HEK293 (cell line): ENCODE results near the gene NCAN.

Experiments used
- ELK4 ChIP-seq: IDR thresholded peaks from 2 replicates; pipeline ENCODE4 v1.6.1; 2011; ENCODE audit warnings: mild to moderate bottlenecking, low read depth, low read length, borderline replicate concordance
- HIC1 ChIP-seq: fragments of 450-650 bp; formaldehyde crosslinking; IDR thresholded peaks from 2 replicates; pipeline ENCODE4 v1.5.1; 2016; ENCODE audit warnings: missing biosample characterization, missing genetic modification characterization
- IKZF3 ChIP-seq: fragments of 450-650 bp; IDR thresholded peaks from 2 replicates; pipeline ENCODE4 v1.5.0; 2018; ENCODE audit warnings: missing biosample characterization, mild to moderate bottlenecking, missing genetic modification characterization, moderate library complexity
- KLF1 ChIP-seq: fragments of 450-650 bp; formaldehyde crosslinking; IDR thresholded peaks from 2 replicates; pipeline ENCODE4 v1.5.1; 2016; ENCODE audit warnings: missing biosample characterization, missing genetic modification characterization
- KLF16 ChIP-seq: fragments of 450-650 bp; formaldehyde crosslinking; IDR thresholded peaks from 2 replicates; pipeline ENCODE4 v1.5.1; 2017; ENCODE audit warnings: missing biosample characterization, missing genetic modification characterization
- MEIS1 ChIP-seq: sonication (generic); formaldehyde crosslinking; IDR thresholded peaks from 2 replicates; pipeline ENCODE4 v1.8.1; 2022; ENCODE audit warnings: missing genetic modification reagents, mild to moderate bottlenecking, borderline replicate concordance
- OSR2 ChIP-seq: fragments of 450-650 bp; formaldehyde crosslinking; IDR thresholded peaks from 2 replicates; pipeline ENCODE4 v1.5.1; 2016; ENCODE audit warnings: missing biosample characterization, missing genetic modification characterization
- PRDM2 ChIP-seq: fragments of 450-650 bp; formaldehyde crosslinking; IDR thresholded peaks from 2 replicates; pipeline ENCODE4 v1.5.1; 2016; ENCODE audit warnings: missing biosample characterization, missing genetic modification characterization, borderline replicate concordance
- SCRT2 ChIP-seq: fragments of 450-650 bp; formaldehyde crosslinking; IDR thresholded peaks from 2 replicates; pipeline ENCODE4 v1.5.1; 2016; ENCODE audit warnings: missing biosample characterization, missing genetic modification characterization
- SP7 ChIP-seq: fragments of 450-650 bp; formaldehyde crosslinking; IDR thresholded peaks from 2 replicates; pipeline ENCODE4 v1.5.1; 2016; ENCODE audit warnings: missing biosample characterization, missing genetic modification characterization
- ZBTB17 ChIP-seq: fragments of 450-650 bp; formaldehyde crosslinking; IDR thresholded peaks from 2 replicates; pipeline ENCODE4 v1.5.1; 2016; ENCODE audit warnings: missing biosample characterization, missing genetic modification characterization
- ZBTB48 ChIP-seq: fragments of 450-650 bp; formaldehyde crosslinking; IDR thresholded peaks from 2 replicates; pipeline ENCODE4 v1.5.1; 2016; ENCODE audit warnings: missing biosample characterization, missing genetic modification characterization
- ZNF146 ChIP-seq: fragments of 450-650 bp; formaldehyde crosslinking; IDR thresholded peaks from 2 replicates; pipeline ENCODE4 v1.5.1; 2016; ENCODE audit warnings: missing biosample characterization, missing genetic modification characterization
- ZNF221 ChIP-seq: fragments of 450-650 bp; formaldehyde crosslinking; IDR thresholded peaks from 2 replicates; pipeline ENCODE4 v1.5.1; 2017; ENCODE audit warnings: missing biosample characterization, missing genetic modification characterization, borderline replicate concordance
- ZNF266 ChIP-seq: fragments of 450-650 bp; formaldehyde crosslinking; IDR thresholded peaks from 2 replicates; pipeline ENCODE4 v1.5.1; 2016; ENCODE audit warnings: missing biosample characterization, missing genetic modification characterization, low read depth
- ZNF274 ChIP-seq, 2 experiments: fragments of 200-500 bp in 1 of 2; fragments of 450-650 bp in 1 of 2; sonication (Bioruptor generic) in 1 of 2; formaldehyde crosslinking in 1 of 2; IDR thresholded peaks; 2 replicates each; pipeline versions ENCODE4 v1.5.1 to v1.6.1; 2014 to 2016; ENCODE audit warnings: borderline replicate concordance in 1 of 2, inconsistent platforms in 1 of 2, low read length in 1 of 2, missing biosample characterization in 1 of 2, missing genetic modification characterization in 1 of 2
- ZNF341 ChIP-seq: fragments of 450-650 bp; formaldehyde crosslinking; IDR thresholded peaks from 2 replicates; pipeline ENCODE4; 2016; ENCODE audit warnings: low read depth, missing biosample characterization, missing genetic modification characterization
- ZNF350 ChIP-seq: fragments of 450-650 bp; formaldehyde crosslinking; IDR thresholded peaks from 2 replicates; pipeline ENCODE4 v1.5.0; 2017; ENCODE audit warnings: missing biosample characterization, mild to moderate bottlenecking, missing genetic modification characterization
- ZNF426 ChIP-seq: fragments of 450-650 bp; formaldehyde crosslinking; IDR thresholded peaks from 2 replicates; pipeline ENCODE4 v1.5.1; 2017; ENCODE audit warnings: missing biosample characterization, missing genetic modification characterization, mild to moderate bottlenecking, inconsistent platforms, moderate library complexity
- ZNF433 ChIP-seq: fragments of 450-650 bp; formaldehyde crosslinking; IDR thresholded peaks from 2 replicates; pipeline ENCODE4 v1.5.1; 2016; ENCODE audit warnings: missing biosample characterization, missing genetic modification characterization, low read depth
- ZNF529 ChIP-seq: fragments of 450-650 bp; formaldehyde crosslinking; IDR thresholded peaks from 2 replicates; pipeline ENCODE4 v1.5.1; 2017; ENCODE audit warnings: missing genetic modification characterization, missing biosample characterization; ENCODE audit not compliant: insufficient replicate concordance
- ZNF571 ChIP-seq: fragments of 450-650 bp; formaldehyde crosslinking; IDR thresholded peaks from 2 replicates; pipeline ENCODE4 v1.5.0; 2017; ENCODE audit warnings: missing biosample characterization, missing genetic modification characterization
- ZNF747 ChIP-seq: fragments of 450-650 bp; formaldehyde crosslinking; IDR thresholded peaks from 2 replicates; pipeline ENCODE4 v1.5.1; 2016; ENCODE audit warnings: missing biosample characterization, missing genetic modification characterization
- ZNF776 ChIP-seq: fragments of 450-650 bp; formaldehyde crosslinking; IDR thresholded peaks from 2 replicates; pipeline ENCODE4 v1.5.0; 2017; ENCODE audit warnings: missing biosample characterization, missing genetic modification characterization, borderline replicate concordance
- ZNF830 ChIP-seq: fragments of 450-650 bp; IDR thresholded peaks from 2 replicates; pipeline ENCODE4 v1.5.0; 2018; ENCODE audit warnings: missing biosample characterization, missing genetic modification characterization, low read depth, mild to moderate bottlenecking, moderate library complexity
- ZNF837 ChIP-seq: fragments of 450-650 bp; formaldehyde crosslinking; IDR thresholded peaks from 2 replicates; pipeline ENCODE4 v1.5.1; 2016; ENCODE audit warnings: missing biosample characterization, missing genetic modification characterization
- TF ChIP-seq, protein P1 (sequence below): fragments of 450-650 bp; formaldehyde crosslinking; IDR thresholded peaks from 2 replicates; pipeline ENCODE4 v1.5.1; 2016; ENCODE audit warnings: missing biosample characterization, missing genetic modification characterization
- TF ChIP-seq, protein P2 (sequence below): fragments of 450-650 bp; formaldehyde crosslinking; optimal IDR thresholded peaks from 2 replicates; pipeline ENCODE3; 2016; ENCODE audit warnings: missing biosample characterization, mild to moderate bottlenecking, missing genetic modification characterization

Gene NCAN

DNA sequence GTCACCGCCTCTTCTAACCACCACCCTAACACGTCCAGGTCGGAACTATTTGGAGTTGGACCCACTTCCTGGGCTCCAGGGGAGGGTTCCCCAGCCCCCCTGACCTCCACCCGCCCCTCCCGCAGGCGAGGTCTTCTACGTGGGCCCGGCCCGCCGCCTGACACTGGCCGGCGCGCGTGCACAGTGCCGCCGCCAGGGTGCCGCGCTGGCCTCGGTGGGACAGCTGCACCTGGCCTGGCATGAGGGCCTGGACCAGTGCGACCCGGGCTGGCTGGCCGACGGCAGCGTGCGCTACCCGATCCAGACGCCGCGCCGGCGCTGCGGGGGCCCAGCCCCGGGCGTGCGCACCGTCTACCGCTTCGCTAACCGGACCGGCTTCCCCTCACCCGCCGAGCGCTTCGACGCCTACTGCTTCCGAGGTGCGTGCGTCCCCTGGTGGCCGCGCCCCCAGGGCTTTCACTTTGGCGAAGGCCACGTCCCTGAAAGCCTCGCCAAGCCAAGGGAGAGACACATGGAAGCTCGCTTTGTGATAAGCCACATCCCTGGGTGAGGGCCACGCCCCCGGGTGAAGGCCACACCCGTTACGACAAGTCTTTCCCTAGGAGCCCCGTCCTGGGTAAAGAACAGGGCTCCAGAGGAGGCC is 13.2 kb downstream of the NCAN start (continued):
- no peak for TF ChIP-seq PRDM2 (tag by site-specific recombination)
- TF ChIP-seq, protein P1, sequence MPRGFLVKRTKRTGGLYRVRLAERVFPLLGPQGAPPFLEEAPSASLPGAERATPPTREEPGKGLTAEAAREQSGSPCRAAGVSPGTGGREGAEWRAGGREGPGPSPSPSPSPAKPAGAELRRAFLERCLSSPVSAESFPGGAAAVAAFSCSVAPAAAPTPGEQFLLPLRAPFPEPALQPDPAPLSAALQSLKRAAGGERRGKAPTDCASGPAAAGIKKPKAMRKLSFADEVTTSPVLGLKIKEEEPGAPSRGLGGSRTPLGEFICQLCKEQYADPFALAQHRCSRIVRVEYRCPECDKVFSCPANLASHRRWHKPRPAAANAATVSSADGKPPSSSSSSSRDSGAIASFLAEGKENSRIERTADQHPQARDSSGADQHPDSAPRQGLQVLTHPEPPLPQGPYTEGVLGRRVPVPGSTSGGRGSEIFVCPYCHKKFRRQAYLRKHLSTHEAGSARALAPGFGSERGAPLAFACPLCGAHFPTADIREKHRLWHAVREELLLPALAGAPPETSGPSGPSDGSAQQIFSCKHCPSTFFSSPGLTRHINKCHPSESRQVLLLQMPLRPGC (tag by site-specific recombination) = no peak
- TF ChIP-seq SCRT2 (tag by site-specific recombination) = no peak
- TF ChIP-seq ZNF571 = no peak
- no peak for TF ChIP-seq ELK4
- no peak for TF ChIP-seq ZNF747
- no peak for TF ChIP-seq KLF16 (tag by site-specific recombination)
- TF ChIP-seq ZNF341 (tag by site-specific recombination) = no peak
- peak; percentile 75 for TF ChIP-seq ZBTB48 (tag by site-specific recombination)
- TF ChIP-seq ZNF426 (tag by site-specific recombination) = no peak
- TF ChIP-seq SP7 (tag by site-specific recombination) = 0 out of 2 replicates have a peak, but pooled peaks have one; percentile 16
- TF ChIP-seq ZNF433 (tag by site-specific recombination) = no peak
- TF ChIP-seq, protein P2, sequence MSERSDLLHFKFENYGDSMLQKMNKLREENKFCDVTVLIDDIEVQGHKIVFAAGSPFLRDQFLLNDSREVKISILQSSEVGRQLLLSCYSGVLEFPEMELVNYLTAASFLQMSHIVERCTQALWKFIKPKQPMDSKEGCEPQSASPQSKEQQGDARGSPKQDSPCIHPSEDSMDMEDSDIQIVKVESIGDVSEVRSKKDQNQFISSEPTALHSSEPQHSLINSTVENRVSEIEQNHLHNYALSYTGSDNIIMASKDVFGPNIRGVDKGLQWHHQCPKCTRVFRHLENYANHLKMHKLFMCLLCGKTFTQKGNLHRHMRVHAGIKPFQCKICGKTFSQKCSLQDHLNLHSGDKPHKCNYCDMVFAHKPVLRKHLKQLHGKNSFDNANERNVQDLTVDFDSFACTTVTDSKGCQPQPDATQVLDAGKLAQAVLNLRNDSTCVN (tag by site-specific recombination) = peak; percentile 60
- no peak for TF ChIP-seq MEIS1 (CRISPR knock-in tag)
- TF ChIP-seq KLF1 (tag by site-specific recombination) = peak; percentile 60
- no peak for TF ChIP-seq ZBTB17
- no peak for TF ChIP-seq ZNF266
- no peak for TF ChIP-seq ZNF776 (tag by site-specific recombination)
- TF ChIP-seq OSR2 (tag by site-specific recombination) = peak; percentile 51
- TF ChIP-seq ZNF146 (tag by site-specific recombination) = no peak
- no peak for TF ChIP-seq ZNF529 (tag by site-specific recombination)
- TF ChIP-seq HIC1 (tag by site-specific recombination) = no peak
- TF ChIP-seq ZNF221 = no peak
- no peak for TF ChIP-seq ZNF830 (tag by site-specific recombination)
- TF ChIP-seq ZNF350 (tag by site-specific recombination) = no peak
- TF ChIP-seq IKZF3 (tag by site-specific recombination) = 0 out of 2 replicates have a peak, but pooled peaks have one; percentile 27
- TF ChIP-seq ZNF274 (IDR thresholded peaks at IDR 0.05; ENCODE audit: low read length) = no peak
- no peak for TF ChIP-seq ZNF274 (tag by site-specific recombination; IDR thresholded peaks at IDR 0.05; ENCODE audit: borderline replicate concordance)
- TF ChIP-seq ZNF837 (tag by site-specific recombination) = no peak
